IPS-11a (cell line): ENCODE data around the gene MUC5B.
"Not testable (repeated sequence)": the region's sequence is repeated elsewhere in the genome, so short reads cannot be mapped to it uniquely, and the experiment has no call there.

Experiments
- H3K4me3 ChIP-seq: one replicate; pipeline ENCODE4 v1.5.1; 2013; ENCODE audit warnings: low read depth, low read length, control low read depth

Gene MUC5B

DNA sequence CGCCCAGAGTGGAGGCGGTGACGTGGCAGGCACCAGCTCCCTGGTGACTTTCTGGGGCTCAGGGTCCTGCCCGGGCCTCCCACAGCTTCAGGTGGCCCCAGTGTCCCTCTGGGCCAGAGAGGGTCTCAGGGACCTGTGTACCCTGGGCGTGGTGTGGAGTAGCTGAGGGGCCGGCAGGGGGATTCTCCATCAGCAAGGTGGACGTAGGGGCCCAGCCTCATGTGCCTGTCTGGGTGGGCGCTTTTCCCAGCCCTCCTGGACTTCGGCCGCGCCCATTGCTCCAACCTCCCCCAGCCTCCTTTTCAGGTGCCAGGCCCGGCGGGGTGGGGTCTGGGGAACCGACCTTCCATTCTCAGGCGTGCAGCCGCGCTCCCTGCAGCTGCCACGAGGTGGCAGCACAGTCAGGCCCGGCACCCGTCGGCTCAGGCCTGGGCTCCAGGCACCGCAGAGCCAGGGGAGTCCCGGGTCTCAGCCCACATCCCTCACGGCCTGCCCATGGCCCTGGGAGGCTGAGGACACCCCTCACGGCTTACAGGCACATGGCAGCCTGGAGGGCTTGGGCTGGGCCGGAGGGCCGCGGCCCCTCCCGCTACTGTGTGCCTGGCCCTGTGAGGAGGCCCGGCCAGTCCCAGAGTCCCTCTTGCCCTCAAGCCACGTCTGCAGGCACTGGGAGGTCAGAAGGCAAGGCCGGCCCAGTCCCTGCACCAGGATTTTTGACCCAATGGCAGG, 19.9 kb upstream of the MUC5B start:
- H3K4me3 ChIP-seq: no peak overlapping the region

DNA sequence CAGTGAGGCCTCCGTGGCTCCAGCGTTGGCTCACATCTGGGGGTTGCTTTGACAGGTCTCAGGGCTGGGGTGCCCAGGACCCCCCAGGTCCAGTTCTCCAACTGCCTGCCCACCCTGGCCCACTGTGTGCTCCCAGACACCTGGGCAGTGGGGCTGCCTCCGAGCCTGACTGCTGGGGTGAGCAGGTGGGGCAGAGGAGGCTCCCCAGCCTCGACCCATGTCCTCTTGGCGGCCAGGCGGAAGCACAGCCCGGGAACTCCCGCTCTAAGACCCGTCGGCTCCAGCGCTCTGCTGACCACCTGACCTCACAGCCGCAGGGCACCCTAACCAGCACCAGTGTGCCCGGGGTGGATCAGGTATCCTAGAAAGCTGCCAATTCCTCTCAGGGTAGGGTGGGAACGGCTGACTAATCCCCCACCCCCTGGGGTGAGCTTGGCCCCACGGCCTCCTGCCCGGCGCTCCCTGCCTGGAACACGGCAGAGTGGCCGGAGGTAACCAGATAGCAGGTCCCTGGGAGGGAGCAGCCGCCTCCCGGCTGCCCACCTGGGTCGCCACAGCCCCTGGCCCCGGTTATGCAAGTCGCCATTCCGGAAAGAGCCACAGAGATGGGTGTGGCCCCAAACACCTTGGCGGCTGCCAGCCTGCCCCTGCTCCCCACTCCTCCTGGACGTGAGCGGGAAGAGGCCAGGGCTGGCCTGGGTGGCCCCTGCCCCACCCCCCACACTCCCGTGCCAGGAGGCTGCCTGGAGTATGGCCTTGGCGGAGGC, 19.2 kb upstream of the MUC5B start:
- H3K4me3 ChIP-seq: no peak overlapping the region

GRCh38 chr11:1204381-1205101, 18.3 kb upstream of the MUC5B start:
- H3K4me3 ChIP-seq: no peak overlapping the region

- H3K4me3 ChIP-seq: no peak overlapping the region
These were observed 17.5 kb upstream of the MUC5B start for GRCh38 chr11:1205121-1205986.

DNA sequence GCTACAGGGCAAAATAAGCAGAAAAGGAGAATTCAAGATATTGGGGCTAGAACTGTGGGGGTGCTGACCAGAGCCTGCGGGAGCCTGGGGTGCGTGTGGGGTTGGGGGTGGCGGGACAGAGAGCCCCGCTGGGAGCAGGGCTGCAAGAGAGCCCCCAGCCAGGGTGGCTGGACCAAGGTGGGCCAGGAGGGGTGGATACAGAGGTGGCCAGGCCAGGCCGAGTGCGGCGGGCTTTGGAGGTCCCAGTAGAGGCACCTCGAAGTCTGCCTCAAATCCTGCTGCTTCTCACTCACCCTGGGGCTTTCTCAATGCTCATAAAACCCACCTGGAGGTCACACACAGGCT, 16.9 kb upstream of the MUC5B start:
- H3K4me3 ChIP-seq: no peak overlapping the region

GRCh38 chr11:1206391-1207271, 16.2 kb upstream of the MUC5B start:
- no peak overlapping the region for H3K4me3 ChIP-seq

DNA sequence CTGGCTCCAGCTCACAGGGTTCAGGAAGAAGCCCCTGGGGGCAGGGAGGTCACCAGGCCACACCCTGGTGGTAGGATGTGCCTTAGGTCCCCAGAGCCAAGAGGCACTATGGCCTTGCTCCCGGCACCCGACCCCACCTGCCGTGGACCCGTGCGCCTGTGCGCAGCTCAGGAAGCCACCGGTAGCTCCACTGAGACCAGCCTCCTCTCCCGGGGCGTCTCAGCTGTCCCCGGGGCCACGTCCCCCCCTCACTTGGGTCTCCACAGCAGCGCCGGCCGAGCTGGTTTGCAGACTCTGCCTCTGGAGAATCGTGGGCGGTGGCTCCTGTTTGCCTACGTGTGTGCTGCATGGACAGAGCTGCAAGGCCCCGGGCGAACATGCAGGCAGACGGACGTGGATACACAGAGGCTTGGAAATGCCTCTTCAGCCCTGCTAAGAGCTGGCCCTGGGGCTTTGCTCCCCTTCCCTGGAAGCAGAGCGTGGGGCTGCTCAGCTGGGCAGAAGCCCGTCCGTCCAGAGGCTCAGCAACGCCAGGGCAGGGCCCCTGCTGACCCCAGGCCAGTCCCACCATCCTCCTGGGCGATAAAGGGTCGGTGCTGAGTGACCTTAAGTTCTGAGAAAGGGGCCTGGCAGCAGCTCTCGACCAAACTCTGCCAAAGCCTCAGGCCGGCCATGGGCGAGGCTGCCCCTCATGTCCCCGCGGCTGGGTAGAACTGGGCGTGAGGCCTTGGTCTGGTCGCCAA, 15.3 kb upstream of the MUC5B start:
- H3K4me3 ChIP-seq: no peak overlapping the region

GRCh38 chr11:1208144-1208393, 14.8 kb upstream of the MUC5B start:
- no peak overlapping the region for H3K4me3 ChIP-seq

- no peak overlapping the region for H3K4me3 ChIP-seq
These were observed 14.2 kb upstream of the MUC5B start for GRCh38 chr11:1208394-1209261.

GRCh38 chr11:1209371-1210057, 13.4 kb upstream of the MUC5B start:
- H3K4me3 ChIP-seq: no peak overlapping the region

- no peak overlapping the region for H3K4me3 ChIP-seq
These were observed 11.0 kb upstream of the MUC5B start for GRCh38 chr11:1211838-1212237.

- not testable (repeated sequence) for H3K4me3 ChIP-seq
These were observed 7.0 kb upstream of the MUC5B start for GRCh38 chr11:1215826-1216225.

- no peak overlapping the region for H3K4me3 ChIP-seq
These were observed 5.7 kb upstream of the MUC5B start for GRCh38 chr11:1217151-1217550.

DNA sequence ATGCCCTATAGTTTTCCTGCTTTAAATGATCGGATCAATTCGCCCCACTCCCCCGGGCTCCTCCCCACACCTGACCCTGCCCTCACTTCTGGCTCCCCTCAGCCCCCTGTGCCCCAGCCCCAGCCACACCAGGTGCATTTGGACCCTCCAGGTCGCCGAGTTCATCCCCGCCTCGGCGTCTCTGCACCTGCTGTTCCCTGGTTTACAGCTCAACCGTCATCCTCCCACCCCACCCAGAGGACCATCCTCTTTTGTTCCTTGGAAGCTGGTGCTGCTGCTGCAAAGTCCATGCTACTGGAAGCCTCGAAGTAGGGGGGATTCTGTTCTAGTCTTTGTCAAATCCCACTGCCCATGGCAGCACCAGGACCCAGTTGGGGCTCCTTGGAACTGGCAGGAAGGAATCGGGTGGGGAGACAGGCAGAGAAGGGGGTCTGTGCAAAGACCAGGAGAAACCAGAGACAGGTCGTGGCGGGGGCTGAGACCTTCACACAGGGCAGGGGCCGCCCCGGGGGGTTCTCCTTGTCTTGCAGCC, 4.5 kb upstream of the MUC5B start:
- H3K4me3 ChIP-seq: no peak overlapping the region

GRCh38 chr11:1218788-1219445, 3.9 kb upstream of the MUC5B start:
- no peak overlapping the region for H3K4me3 ChIP-seq

- H3K4me3 ChIP-seq: no peak overlapping the region
These were observed 3.4 kb upstream of the MUC5B start for GRCh38 chr11:1219446-1219833.
